Activated CD4-positive, alpha-beta T cell treated with anti-CD3 and anti-CD28 coated beads, Interleukin-2, amount 50 U/mL, for 24 hours (primary cell): ENCODE results near the gene SLC4A9.
A peak's percentile ranks its signal among the peaks of the same experiment; 100 is the strongest.

Experiments used
- DNase-seq, 2 donors: peaks; one replicate each; pipeline ENCODE4 v3.0.0-alpha.2; 2020; ENCODE audit warnings: low read depth in 1 of 2, low spot score in 1 of 2

The SLC4A9 gene

DNA sequence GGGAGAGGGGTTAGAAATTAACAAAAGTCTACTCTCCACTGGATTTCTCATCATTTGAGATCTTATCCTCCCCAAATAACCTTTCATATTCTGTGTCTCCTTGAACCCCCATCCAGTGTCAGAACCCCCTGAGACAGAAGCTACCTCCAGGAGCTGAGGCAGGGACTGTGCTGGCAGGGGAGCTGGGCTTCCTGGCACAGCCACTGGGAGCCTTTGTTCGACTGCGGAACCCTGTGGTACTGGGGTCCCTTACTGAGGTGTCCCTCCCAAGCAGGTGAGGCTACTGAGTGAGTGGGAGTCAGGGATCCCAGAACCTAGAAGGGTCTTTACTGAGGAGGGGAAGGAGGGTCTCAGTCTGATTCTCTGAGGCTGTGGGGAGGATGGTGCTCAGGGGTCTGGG lies 1.9 kb downstream of the SLC4A9 start:
- no peak for DNase-seq

- DNase-seq = no peak
Measured at GRCh38 chr5:140362311-140362710, 2.3 kb downstream of the SLC4A9 start.

DNA sequence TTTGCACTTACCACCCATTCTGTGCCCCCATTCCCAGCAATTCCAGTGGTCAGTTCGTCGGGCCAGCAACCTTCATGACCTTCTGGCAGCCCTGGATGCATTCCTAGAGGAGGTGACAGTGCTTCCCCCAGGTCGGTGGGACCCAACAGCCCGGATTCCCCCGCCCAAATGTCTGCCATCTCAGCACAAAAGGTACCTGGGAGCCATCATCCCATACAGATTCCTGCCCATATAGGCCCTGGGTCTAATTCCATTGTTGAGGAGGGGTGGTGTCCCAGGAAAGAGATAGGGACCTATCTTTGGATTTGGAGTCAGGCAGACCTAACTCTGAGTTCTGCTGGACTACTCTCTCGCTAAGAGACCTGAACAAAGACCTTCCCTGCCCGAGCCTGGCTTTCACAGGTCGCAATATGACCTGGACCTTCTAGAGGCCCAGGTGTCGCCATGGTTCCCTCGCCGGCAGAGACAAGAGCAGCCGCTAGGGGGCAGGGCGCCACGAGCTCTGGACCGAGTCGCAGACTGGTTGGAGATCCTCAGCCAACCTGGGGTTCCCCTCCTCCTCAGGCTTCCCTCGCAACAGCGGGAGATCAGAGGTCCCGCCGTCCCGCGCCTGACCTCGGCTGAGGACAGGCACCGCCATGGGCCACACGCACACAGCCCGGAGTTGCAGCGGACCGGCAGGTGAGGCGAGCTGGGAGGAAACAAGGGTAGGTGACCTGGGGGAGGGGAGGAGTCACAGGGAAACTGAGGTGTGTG lies 3.1 kb downstream of the SLC4A9 start:
- peak; percentile 76 to 77 for DNase-seq

DNA sequence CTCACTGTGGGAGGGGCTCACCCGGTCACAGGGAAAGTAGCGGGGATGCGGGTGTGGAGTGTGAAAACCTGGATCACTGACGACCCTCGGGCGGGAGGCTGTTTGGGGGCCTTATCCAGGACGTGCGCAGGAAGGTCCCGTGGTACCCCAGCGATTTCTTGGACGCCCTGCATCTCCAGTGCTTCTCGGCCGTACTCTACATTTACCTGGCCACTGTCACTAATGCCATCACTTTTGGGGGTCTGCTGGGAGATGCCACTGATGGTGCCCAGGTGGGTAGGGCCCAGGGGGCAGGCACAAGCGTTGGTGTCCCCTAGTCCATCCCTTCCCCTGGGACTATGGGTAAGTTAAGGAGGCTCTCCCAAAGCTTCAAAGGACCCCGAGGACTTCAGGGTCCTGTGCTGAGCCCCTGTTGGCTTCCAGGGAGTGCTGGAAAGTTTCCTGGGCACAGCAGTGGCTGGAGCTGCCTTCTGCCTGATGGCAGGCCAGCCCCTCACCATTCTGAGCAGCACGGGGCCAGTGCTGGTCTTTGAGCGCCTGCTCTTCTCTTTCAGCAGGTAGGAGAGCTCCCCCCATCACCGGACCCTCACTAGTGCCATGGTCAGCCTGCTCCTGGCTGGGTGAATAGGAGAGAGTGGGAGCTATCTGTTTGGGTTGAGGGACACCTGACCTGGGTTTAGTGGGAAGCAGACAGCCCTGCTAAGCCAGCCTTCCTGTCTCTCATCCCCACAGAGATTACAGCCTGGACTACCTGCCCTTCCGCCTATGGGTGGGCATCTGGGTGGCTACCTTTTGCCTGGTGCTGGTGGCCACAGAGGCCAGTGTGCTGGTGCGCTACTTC lies 3.9 kb downstream of the SLC4A9 start:
- no peak for DNase-seq

GRCh38 chr5:140364472-140364765 lies 4.4 kb downstream of the SLC4A9 start:
- DNase-seq = no peak

DNA sequence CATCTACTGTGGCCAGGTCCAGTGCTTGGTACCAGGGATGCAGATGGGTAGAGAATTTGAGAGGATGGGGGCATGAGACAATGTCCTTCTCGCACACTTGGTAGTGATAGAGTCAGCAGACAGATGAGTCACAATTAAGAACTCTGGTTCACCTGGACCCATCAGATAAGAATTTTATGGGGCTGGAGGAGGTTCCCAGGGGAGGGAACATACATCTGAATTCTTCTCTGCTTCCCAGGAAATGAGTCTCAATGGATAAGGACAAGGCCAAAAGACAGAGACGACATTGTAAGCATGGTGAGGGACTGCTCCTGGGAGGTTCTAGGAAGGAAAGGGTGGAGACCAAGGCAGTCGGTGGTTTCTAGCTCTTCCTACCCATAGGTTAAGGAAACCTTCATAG lies 5.3 kb downstream of the SLC4A9 start:
- no peak for DNase-seq

- no peak for DNase-seq
Measured at GRCh38 chr5:140365941-140366340, 5.9 kb downstream of the SLC4A9 start.

DNA sequence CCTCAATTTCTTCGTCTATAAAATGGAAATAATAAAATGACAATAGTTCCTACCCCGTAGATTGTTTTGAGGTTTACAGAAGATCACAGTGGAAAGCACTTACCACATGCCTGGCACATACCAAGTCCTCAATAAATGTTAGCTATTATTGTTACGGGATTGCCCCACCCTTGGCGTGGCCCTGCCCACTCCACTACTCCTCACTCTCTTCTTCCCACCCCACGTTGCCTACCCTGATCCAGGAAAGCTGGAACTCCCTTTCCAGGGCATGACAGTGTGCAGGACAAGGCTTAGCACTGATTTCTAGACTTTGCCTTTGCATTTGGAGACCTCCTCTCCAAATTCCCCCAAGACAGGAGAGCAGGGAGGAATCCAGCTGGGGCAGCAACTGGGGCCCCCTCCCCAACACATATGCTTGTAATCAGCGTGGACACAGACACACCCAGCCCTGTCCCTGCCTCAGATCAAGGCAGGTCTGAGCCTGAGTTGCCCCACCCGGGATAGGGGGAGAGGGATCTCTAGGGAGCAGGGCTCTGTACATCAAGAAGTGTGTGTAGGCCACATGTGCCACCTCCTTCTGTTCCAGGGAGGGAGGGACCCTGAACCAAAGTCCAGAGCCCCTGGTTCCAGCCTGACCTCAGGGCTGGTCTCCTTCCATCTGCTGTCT lies 6.7 kb downstream of the SLC4A9 start:
- DNase-seq = no peak

- DNase-seq = no peak
Measured at GRCh38 chr5:140367256-140368013, 7.4 kb downstream of the SLC4A9 start.

GRCh38 chr5:140371356-140372151 lies 11.6 kb downstream of the SLC4A9 start:
- DNase-seq = no peak

GRCh38 chr5:140372971-140373487 lies 13.0 kb downstream of the SLC4A9 start:
- DNase-seq = peak in 1 of 2 donors; percentile 15

GRCh38 chr5:140381351-140381750 lies 21.4 kb downstream of the SLC4A9 start:
- DNase-seq = no peak

DNA sequence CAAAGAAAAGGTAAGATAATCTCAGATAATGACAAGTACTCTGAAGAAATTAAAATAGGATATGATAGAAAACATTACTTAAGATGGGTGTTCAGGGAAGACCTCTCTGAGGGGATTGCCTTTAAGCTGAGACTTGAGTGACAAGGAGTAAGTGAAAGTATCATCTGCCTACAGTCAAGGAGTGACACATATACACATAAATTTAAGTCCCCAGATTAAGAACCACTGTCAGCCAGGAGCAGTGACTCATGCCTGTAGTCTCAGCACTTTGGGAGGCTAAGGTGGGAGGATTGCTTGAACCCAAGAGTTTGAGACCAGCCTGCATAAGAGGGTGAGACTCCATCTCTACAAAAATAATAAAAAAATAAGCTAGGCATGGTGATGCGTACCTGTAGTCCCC lies 22.0 kb downstream of the SLC4A9 start:
- no peak for DNase-seq

GRCh38 chr5:140382866-140383265 lies 22.9 kb downstream of the SLC4A9 start:
- no peak for DNase-seq

GRCh38 chr5:140383300-140383699 lies 23.3 kb downstream of the SLC4A9 start:
- DNase-seq = no peak

- DNase-seq = no peak
Measured at GRCh38 chr5:140388052-140388451, 28.1 kb downstream of the SLC4A9 start.

DNA sequence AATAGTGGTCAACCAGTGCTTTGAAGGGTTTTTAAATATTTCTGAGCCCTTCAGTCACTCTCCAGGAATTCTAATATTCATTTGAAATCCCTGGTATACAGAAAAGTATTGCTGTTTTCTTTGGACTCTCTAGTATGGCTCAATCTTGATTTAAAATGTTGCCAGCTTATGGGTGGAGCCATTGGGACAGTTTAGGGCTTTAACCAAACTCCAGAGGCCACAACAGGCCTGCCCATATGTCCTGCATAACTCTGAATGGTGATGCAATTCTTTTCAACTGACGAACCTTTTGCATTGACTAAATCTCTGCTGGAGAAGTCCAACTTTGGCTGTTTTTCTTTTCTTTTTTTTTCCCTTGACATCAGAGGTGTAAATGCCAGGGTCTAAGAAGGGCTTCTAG lies 31.3 kb downstream of the SLC4A9 start:
- DNase-seq = no peak

- DNase-seq = no peak
Measured at GRCh38 chr5:140391732-140392131, 31.7 kb downstream of the SLC4A9 start.

DNA sequence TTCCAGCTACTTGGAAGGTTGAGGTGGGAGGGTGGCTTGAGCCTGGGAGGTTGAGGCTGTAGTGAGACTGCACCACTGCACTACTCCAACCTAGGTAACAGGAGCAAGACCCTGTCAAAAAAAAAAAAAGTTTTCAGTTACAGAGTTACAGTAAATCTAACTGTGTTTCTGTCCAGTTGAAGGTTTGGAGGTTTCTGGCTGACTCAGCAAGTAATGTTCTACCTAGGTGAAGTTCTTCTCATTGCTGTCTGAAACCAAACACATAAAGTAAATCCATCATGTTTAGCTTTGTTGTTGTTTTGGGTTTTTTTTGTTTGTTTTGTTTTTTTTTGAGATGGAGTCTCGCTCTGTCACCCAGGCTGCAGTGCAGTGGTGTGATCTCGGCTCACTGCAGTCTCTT lies 33.7 kb downstream of the SLC4A9 start:
- no peak for DNase-seq

DNA sequence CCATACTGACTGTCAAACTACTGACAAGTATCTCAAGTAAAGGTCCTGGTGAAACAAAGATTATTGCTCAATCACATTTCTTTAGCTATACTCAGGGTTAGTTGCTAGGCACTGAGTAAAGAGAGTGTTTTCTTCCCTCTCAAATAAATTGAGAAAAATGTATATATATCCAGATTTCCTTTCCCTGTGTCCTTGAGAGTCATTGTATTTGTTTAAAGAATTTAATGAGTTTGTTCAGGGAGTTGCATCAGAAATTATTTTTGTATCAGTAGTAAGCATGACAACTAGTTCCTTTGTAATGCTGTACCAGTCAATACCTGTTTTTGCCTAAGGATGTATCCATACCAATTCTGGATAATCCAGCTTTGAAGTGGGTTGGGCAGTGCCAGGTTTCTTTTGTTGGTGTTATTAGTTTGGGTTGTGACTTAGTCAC lies 38.4 kb downstream of the SLC4A9 start:
- no peak for DNase-seq
